IMR-90 (cell line): ENCODE results near the gene PHLDA2. TPM values are rescaled to one million over a fixed set of nuclear protein-coding genes. Genes with fewer than 3 reads are reported as not detected.
A peak's percentile ranks its signal among the peaks of the same experiment; 100 is the strongest.

Experiments
- ATAC-seq: fragments of 200-7000 bp; cut with Tn5 transposase; 2 replicates; pipeline ENCODE4 v1.9.1; 2020; ENCODE audit warnings: low read depth, mild to moderate bottlenecking, moderate library complexity
- BruUV-seq: library from RNA; stranded (reverse); fragments of 400-500 nt; replicated peaks from 2 replicates; lab custom pipeline; 2021; lab: Mats Ljungman, UMichigan
- CTCF ChIA-PET: fragments of 300-600 bp; formaldehyde crosslinking; extraction: SDS; loops from one replicate; lab custom pipeline; 2021; ENCODE audit warnings: antibody characterized with exemption; lab: Yijun Ruan, JAX
- POLR2A ChIA-PET: fragments of 300-600 bp; sonication (Branson Sonifier 250); formaldehyde crosslinking; loops from one replicate; lab custom pipeline; 2022; ENCODE audit warnings: antibody characterized with exemption; ENCODE audit not compliant: unreplicated experiment; lab: Charles Lee
- DNase-seq: peaks from one replicate; pipeline ENCODE4 v3.0.0; 2013
- H2AFZ ChIP-seq: replicated peaks from 2 replicates; pipeline ENCODE3; 2013; ENCODE audit warnings: low read length, mild to moderate bottlenecking; ENCODE audit not compliant: poor library complexity
- H2AK5ac ChIP-seq: 2 replicates; pipeline ENCODE4 v1.6.1; 2013; ENCODE audit warnings: low read depth, low read length, inconsistent platforms
- H2AK9ac ChIP-seq: replicated peaks from 2 replicates; pipeline ENCODE3; 2013; ENCODE audit warnings: mild to moderate bottlenecking, low read depth, low read length, moderate library complexity; ENCODE audit not compliant: poor library complexity
- H2BK120ac ChIP-seq: 2 replicates; pipeline ENCODE4 v1.6.1; 2013; ENCODE audit warnings: low read depth, low read length, inconsistent platforms
- H2BK15ac ChIP-seq: 3 replicates; pipeline ENCODE4 v1.6.1; 2013; ENCODE audit warnings: low read depth, low read length, inconsistent platforms
- H2BK20ac ChIP-seq: 2 replicates; pipeline ENCODE4 v1.6.1; 2013; ENCODE audit warnings: low read depth, mild to moderate bottlenecking, inconsistent platforms, low read length, moderate library complexity
- H2BK5ac ChIP-seq: 2 replicates; pipeline ENCODE4 v1.6.1; 2013; ENCODE audit warnings: mild to moderate bottlenecking, low read depth, low read length, inconsistent platforms; ENCODE audit not compliant: poor library complexity, severe bottlenecking
- H3K14ac ChIP-seq: replicated peaks from 2 replicates; pipeline ENCODE4 v1.6.1; 2013; ENCODE audit warnings: low read depth, low read length, inconsistent platforms
- H3K18ac ChIP-seq: 2 replicates; pipeline ENCODE4 v1.6.1; 2013; ENCODE audit warnings: low read depth, low read length, control low read depth
- H3K23ac ChIP-seq: 2 replicates; pipeline ENCODE4 v1.6.1; 2013; ENCODE audit warnings: low read depth, low read length, inconsistent platforms
- H3K27ac ChIP-seq: 2 replicates; pipeline ENCODE4 v1.5.1; 2013; ENCODE audit warnings: mild to moderate bottlenecking, control low read depth, low read length; ENCODE audit not compliant: insufficient read depth
- H3K27me3 ChIP-seq: 2 replicates; pipeline ENCODE4 v1.6.1; 2013; ENCODE audit warnings: low read length; ENCODE audit not compliant: control insufficient read depth, insufficient read depth
- H3K36me3 ChIP-seq: 2 replicates; pipeline ENCODE4 v1.6.1; 2013; ENCODE audit warnings: low read length, mixed read lengths; ENCODE audit not compliant: control insufficient read depth, insufficient read depth
- H3K4ac ChIP-seq: 2 replicates; pipeline ENCODE4 v1.6.1; 2013; ENCODE audit warnings: low read depth, low read length, inconsistent platforms
- H3K4me1 ChIP-seq: 2 replicates; pipeline ENCODE4 v1.6.1; 2013; ENCODE audit warnings: low read length, mixed read lengths; ENCODE audit not compliant: control insufficient read depth, insufficient read depth
- H3K4me2 ChIP-seq: 2 replicates; pipeline ENCODE4 v1.6.1; 2013; ENCODE audit warnings: low read depth, mild to moderate bottlenecking, control low read depth, low read length, moderate library complexity
- H3K4me3 ChIP-seq: 2 replicates; pipeline ENCODE4 v1.5.1; 2013; ENCODE audit warnings: low read depth, mild to moderate bottlenecking, control low read depth, low read length, moderate library complexity; ENCODE audit not compliant: insufficient read depth
- H3K56ac ChIP-seq: 2 replicates; pipeline ENCODE4 v1.6.1; 2013; ENCODE audit warnings: low read length, inconsistent platforms; ENCODE audit not compliant: insufficient read depth; ENCODE audit errors: extremely low read depth
- H3K79me1 ChIP-seq, 2 experiments: 2 replicates each; pipeline ENCODE4 v1.6.1; 2013; ENCODE audit warnings: low read length in 2 of 2, inconsistent platforms in 1 of 2, low read depth in 1 of 2
- H3K9ac ChIP-seq: 2 replicates; pipeline ENCODE4 v1.6.1; 2013; ENCODE audit warnings: low read depth, low read length, control low read depth
- H3K9me1 ChIP-seq: 2 replicates; pipeline ENCODE4 v1.6.1; 2013; ENCODE audit warnings: low read length, inconsistent platforms; ENCODE audit not compliant: insufficient read depth
- H3K9me3 ChIP-seq: 2 replicates; pipeline ENCODE4 v1.6.1; 2013; ENCODE audit warnings: low read length; ENCODE audit not compliant: control insufficient read depth, insufficient read depth
- H4K20me1 ChIP-seq: 2 replicates; pipeline ENCODE4 v1.6.1; 2013; ENCODE audit warnings: low read length, inconsistent platforms; ENCODE audit not compliant: insufficient read depth
- H4K5ac ChIP-seq: 2 replicates; pipeline ENCODE4 v1.6.1; 2013; ENCODE audit warnings: mild to moderate bottlenecking, low read depth, low read length, control low read depth
- H4K8ac ChIP-seq, 2 experiments: 2 replicates each; pipeline ENCODE4 v1.6.1; 2013; ENCODE audit warnings: low read depth in 2 of 2, low read length in 2 of 2, control low read depth in 1 of 2, inconsistent platforms in 1 of 2
- H4K91ac ChIP-seq: 2 replicates; pipeline ENCODE4 v1.6.1; 2013; ENCODE audit warnings: low read depth, low read length, inconsistent platforms; ENCODE audit not compliant: insufficient read depth
- BHLHE40 ChIP-seq: fragments of 150-350 bp; IDR thresholded peaks from 2 replicates; pipeline ENCODE4 v1.6.1; 2016; ENCODE audit warnings: mild to moderate bottlenecking, low read depth, low read length
- CHD1 ChIP-seq: IDR thresholded peaks from 2 replicates; pipeline ENCODE4 v1.6.1; 2012; ENCODE audit warnings: low read depth, low read length, improper control_type of control experiment
- CTCF ChIP-seq: conservative IDR thresholded peaks from 2 replicates; pipeline ENCODE4 v1.5.1; 2012; ENCODE audit warnings: mild to moderate bottlenecking, low read depth, low read length, improper control_type of control experiment
- ELK1 ChIP-seq: fragments of 150-350 bp; IDR thresholded peaks from 2 replicates; pipeline ENCODE4 v1.6.1; 2016; ENCODE audit warnings: low read depth, mild to moderate bottlenecking, low read length, moderate library complexity, borderline replicate concordance
- MAFK ChIP-seq: IDR thresholded peaks from 2 replicates; pipeline ENCODE4 v1.6.1; 2012; ENCODE audit warnings: low read depth, low read length, improper control_type of control experiment
- MAZ ChIP-seq: IDR thresholded peaks from 2 replicates; pipeline ENCODE4 v1.6.1; 2012; ENCODE audit warnings: low read depth, mild to moderate bottlenecking, low read length, improper control_type of control experiment, moderate library complexity, borderline replicate concordance
- MXI1 ChIP-seq: IDR thresholded peaks from 2 replicates; pipeline ENCODE4 v1.6.1; 2012; ENCODE audit warnings: low read depth, mild to moderate bottlenecking, low read length, moderate library complexity, borderline replicate concordance
- RAD21 ChIP-seq: IDR thresholded peaks from 2 replicates; pipeline ENCODE4 v1.6.1; 2012; ENCODE audit warnings: low read length, improper control_type of control experiment
- RCOR1 ChIP-seq: IDR thresholded peaks from 2 replicates; pipeline ENCODE4 v1.6.1; 2012; ENCODE audit warnings: mild to moderate bottlenecking, low read length, improper control_type of control experiment; ENCODE audit not compliant: insufficient replicate concordance
- RFX5 ChIP-seq: IDR thresholded peaks from 2 replicates; pipeline ENCODE4 v1.8.0; 2012; ENCODE audit warnings: low read depth, mild to moderate bottlenecking, low read length, moderate library complexity
- SMC3 ChIP-seq: fragments of 150-350 bp; IDR thresholded peaks from 2 replicates; pipeline ENCODE4 v1.6.1; 2016; ENCODE audit warnings: low read depth, mild to moderate bottlenecking, antibody characterized with exemption, low read length, moderate library complexity
- USF2 ChIP-seq: fragments of 150-350 bp; IDR thresholded peaks from 2 replicates; pipeline ENCODE4 v1.6.1; 2017; ENCODE audit warnings: mild to moderate bottlenecking, antibody characterized with exemption, low read length, low read depth
- WGBS, 2 experiments: methylation state at CpG; one replicate each; pipeline versions ENCODE4 v1.1.5 to v1.1.7; 2013; ENCODE audit warnings: missing lambda C conversion rate in 2 of 2; ENCODE audit not compliant: insufficient read length in 1 of 2; ENCODE audit errors: extremely low coverage in 2 of 2; 5-methylcytosine and 5-hydroxymethylcytosine counted together
- dilution Hi-C: fragments of 300-500 bp; cut with HindIII; formaldehyde crosslinking; loops from one replicate; pipeline ENCODE4 v1.14.3; 2018; ENCODE audit warnings: low sequenced_read_pairs; ENCODE audit not compliant: unreplicated experiment
- in situ Hi-C: fragments of 300-500 bp; cut with MboI; formaldehyde crosslinking; loops from 3 replicates; pipeline ENCODE4 v1.14.3; 2019; ENCODE audit warnings: low sequenced_read_pairs, inconsistent platforms, mixed read lengths
- intact Hi-C: fragments of 100-400 bp; cut with micrococcal nuclease; formaldehyde crosslinking; loops from 2 replicates; pipeline ENCODE4 v1.10.0; 2022
- polyA plus RNA-seq, 3 experiments: library from polyadenylated mRNA; depleted of rRNA; stranded (reverse); fragments of >200 nt; gene quantifications; 2 replicates each; pipeline ENCODE4 v1.2.3, GENCODE V29; 2012; ENCODE audit warnings: low replicate concordance in 1 of 3
- total RNA-seq: library from RNA; depleted of rRNA; stranded (reverse); fragments of >200 nt; gene quantifications from 2 replicates; pipeline ENCODE4 v1.2.3, GENCODE V29; 2012

The PHLDA2 gene
- total and polyA plus RNA-seq, 2 of the 4 experiments (the other 2 are of a cell fraction) = 3.8 to 89.0 TPM

GRCh38 chr11:2934021-2934550 lies 4.9 kb upstream of the PHLDA2 start:
- H3K27ac ChIP-seq = no peak overlapping the region
- WGBS, 2 experiments = 94% methylated on average over 3 of the region's 7 CpGs; no CpG with 5 or more reads in 1 of the 2 experiments
- dilution Hi-C loops (no loop called here), intact Hi-C loops (no loop called here), in situ Hi-C loops (no loop called here)
- ATAC-seq (no peak), DNase-seq (no peak)
- no peaks in the 10 kb centered on the region for H3K9me1 ChIP-seq
- H4K8ac ChIP-seq = 0 out of 4 replicates have a peak overlapping the region, but pooled peaks have one; percentile 20 to 65
- H3K9me3 ChIP-seq = peaks cover 8% of the 10 kb centered on the region
- H2AK5ac ChIP-seq = peak overlapping the region; percentile 90
- no peaks in the 10 kb centered on the region for H3K27me3 ChIP-seq
- H2AK9ac ChIP-seq = peak overlapping the region; percentile 55
- no peak overlapping the region for H4K5ac ChIP-seq
- peak overlapping the region; percentile 74 for H2AFZ ChIP-seq
- H3K14ac ChIP-seq = no peak overlapping the region
- no peak overlapping the region; the same call in 2 of the 3 replicates for H2BK15ac ChIP-seq
- no peaks in the 10 kb centered on the region for H3K36me3 ChIP-seq
- H3K4ac ChIP-seq = peak overlapping the region; percentile 18; the same call in 1 of the 2 replicates
- H3K79me1 ChIP-seq = peaks cover 0 to 3% of the 10 kb centered on the region in 2 experiments; a peak in 1 of 4 replicates
- no peak overlapping the region for H3K4me2 ChIP-seq
- H3K9ac ChIP-seq = no peak overlapping the region
- H2BK5ac ChIP-seq = no peak overlapping the region
- peaks cover 1% of the 10 kb centered on the region; the same call in 1 of the 2 replicates for H4K20me1 ChIP-seq
- no peak overlapping the region for H2BK120ac ChIP-seq
- ChIA-PET POLR2A (no interaction called here), CTCF (no interaction called here)
- H3K23ac ChIP-seq = no peak overlapping the region
- H2BK20ac ChIP-seq = no peak overlapping the region
- no peak overlapping the region for H3K18ac ChIP-seq
- H3K4me1 ChIP-seq = peaks cover 9% of the 10 kb centered on the region
- TF ChIP-seq RCOR1 = no peak
- no peak for TF ChIP-seq MAFK
- no peak for TF ChIP-seq RFX5
- no peak for TF ChIP-seq ELK1
- TF ChIP-seq CTCF = no peak
- no peak for TF ChIP-seq SMC3
- TF ChIP-seq RAD21 = no peak
- no peak for TF ChIP-seq USF2
- no peak for TF ChIP-seq BHLHE40
- TF ChIP-seq MXI1 = no peak
- no peak for TF ChIP-seq MAZ
- no peak for TF ChIP-seq CHD1
- H3K4me3 ChIP-seq = no peak overlapping the region
- BruUV-seq = no TSS peak
- H3K56ac ChIP-seq = no peak overlapping the region
- no peak overlapping the region for H4K91ac ChIP-seq
